ENCODE data around the gene LITAFD. TPM values are rescaled to one million over a fixed set of nuclear protein-coding genes. Genes with fewer than 3 reads are reported as not detected.
"Not testable (repeated sequence)": the region's sequence is repeated elsewhere in the genome, so short reads cannot be mapped to it uniquely, and the experiment has no call there.

The LITAFD gene
- total RNA-seq, 2 donors from 2014 or later: 0.75 TPM; not detected in 1

GRCh38 chr16:8862309-8863130 is 19.6 kb upstream of the LITAFD start:
- ATAC-seq: no peak
- Mint-ChIP-seq H3K36me3 (ENCODE audit: low read depth) (peaks cover under 1% of the 10 kb centered on the region), H3K4me3 (no peak overlapping the region), H3K4me1 (peaks cover 19% of the 10 kb centered on the region), H3K27ac (no peak overlapping the region), H3K27me3 (no peaks in the 10 kb centered on the region)
- no peaks in the 10 kb centered on the region for H3K9me3 ChIP-seq (ENCODE audit: control insufficient read depth, low read length, poor library complexity, severe bottlenecking)
- no peak for DNase-seq

DNA sequence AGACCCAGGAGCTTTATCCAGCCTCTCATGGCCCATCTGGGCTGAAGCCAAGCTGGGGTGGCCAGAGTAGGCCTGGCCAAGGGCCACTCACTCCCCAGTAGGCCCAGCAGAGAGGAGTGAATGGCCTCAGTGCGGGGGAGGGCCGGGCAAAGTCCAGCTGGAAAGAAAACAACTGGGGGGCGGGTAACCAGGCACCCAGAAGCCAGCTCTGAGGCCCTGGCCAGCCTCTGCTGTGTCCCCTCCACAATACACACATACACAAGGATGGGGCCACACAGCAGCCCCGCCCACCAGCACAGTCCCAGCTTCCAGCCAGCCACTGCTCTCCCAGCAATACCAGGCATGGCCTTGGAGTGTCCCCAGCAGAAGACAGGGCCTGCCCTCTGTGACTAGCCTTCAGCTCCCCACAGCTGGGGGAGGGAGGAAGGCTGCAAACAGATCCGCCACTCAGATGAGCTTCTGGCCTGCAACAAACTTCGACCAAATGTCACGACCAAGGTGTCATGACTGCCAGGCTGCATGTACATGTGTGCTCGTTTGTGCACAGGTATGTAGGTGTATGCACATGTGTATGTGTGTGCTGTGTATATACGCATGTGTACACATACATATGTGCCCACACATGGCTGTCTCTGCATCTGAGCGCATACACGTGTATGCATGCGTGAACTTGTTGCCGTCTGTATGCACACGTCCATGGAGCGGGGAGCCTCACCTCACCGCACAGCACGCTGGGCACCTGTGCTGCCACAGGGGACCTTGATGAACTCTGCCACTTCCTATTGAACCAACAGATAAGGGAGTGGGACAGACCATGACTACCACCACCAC is 18.3 kb upstream of the LITAFD start:
- H3K4me1 Mint-ChIP-seq: peaks cover 20% of the 10 kb centered on the region
- peaks cover 4% of the 10 kb centered on the region for H3K36me3 Mint-ChIP-seq (ENCODE audit: low read depth)
- ATAC-seq: no peak
- DNase-seq: no peak
- no peak overlapping the region for H3K4me3 Mint-ChIP-seq
- no peaks in the 10 kb centered on the region for H3K27me3 Mint-ChIP-seq
- H3K9me3 ChIP-seq (ENCODE audit: control insufficient read depth, low read length, poor library complexity, severe bottlenecking): no peaks in the 10 kb centered on the region
- H3K27ac Mint-ChIP-seq: peak overlapping the region; percentile 54

DNA sequence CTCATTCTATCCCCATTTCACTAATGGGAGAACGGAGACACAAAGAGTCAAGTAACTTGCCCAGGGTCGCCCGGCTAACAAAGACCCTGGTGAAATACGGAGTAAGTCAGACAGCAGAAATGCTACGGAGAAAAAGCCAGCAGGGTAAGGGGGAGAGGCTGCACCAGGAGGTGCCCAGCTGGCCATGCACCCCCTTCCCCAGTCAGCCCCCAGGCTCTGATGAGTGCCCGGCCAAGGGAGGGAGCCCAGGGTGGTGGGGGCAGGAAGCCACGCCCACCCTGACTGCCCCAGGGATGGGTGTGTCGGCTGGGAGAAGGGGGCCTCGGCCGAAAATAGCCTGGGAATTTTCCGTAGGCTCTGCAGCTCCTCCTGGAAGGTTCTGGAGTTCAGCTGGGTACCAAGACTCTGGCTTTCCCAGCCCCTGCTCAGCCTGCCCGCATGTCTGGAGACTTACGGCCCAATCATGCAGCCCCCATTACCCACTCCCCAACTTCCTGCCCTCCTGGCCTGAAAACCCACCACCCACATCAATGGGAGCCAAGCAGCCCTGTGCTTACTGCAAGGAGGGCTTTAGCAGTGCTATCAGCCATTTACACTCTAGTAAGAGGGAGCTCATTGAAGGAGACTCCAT is 17.6 kb upstream of the LITAFD start:
- peaks cover 24% of the 10 kb centered on the region for H3K4me1 Mint-ChIP-seq
- no peaks in the 10 kb centered on the region for H3K9me3 ChIP-seq (ENCODE audit: control insufficient read depth, low read length, poor library complexity, severe bottlenecking)
- DNase-seq: no peak
- H3K27ac Mint-ChIP-seq: peak overlapping the region; percentile 54
- H3K27me3 Mint-ChIP-seq: no peaks in the 10 kb centered on the region
- no peak overlapping the region for H3K4me3 Mint-ChIP-seq
- peaks cover 4% of the 10 kb centered on the region for H3K36me3 Mint-ChIP-seq (ENCODE audit: low read depth)
- ATAC-seq: no peak

GRCh38 chr16:8865145-8865882 is 16.8 kb upstream of the LITAFD start:
- Mint-ChIP-seq H3K4me1 (peaks cover 24% of the 10 kb centered on the region), H3K4me3 (peak overlapping the region; percentile 12), H3K27me3 (no peaks in the 10 kb centered on the region), H3K27ac (peak overlapping the region; percentile 21), H3K36me3 (ENCODE audit: low read depth) (peaks cover 4% of the 10 kb centered on the region)
- DNase-seq (no peak), ATAC-seq (no peak)
- no peaks in the 10 kb centered on the region for H3K9me3 ChIP-seq (ENCODE audit: control insufficient read depth, low read length, poor library complexity, severe bottlenecking)

- H3K4me3 Mint-ChIP-seq: peak overlapping the region; percentile 76
- H3K27ac Mint-ChIP-seq: peak overlapping the region; percentile 21
- no peaks in the 10 kb centered on the region for H3K27me3 Mint-ChIP-seq
- ATAC-seq (no peak), DNase-seq (no peak)
- H3K4me1 Mint-ChIP-seq: peaks cover 30% of the 10 kb centered on the region
- H3K9me3 ChIP-seq (ENCODE audit: control insufficient read depth, low read length, poor library complexity, severe bottlenecking): no peaks in the 10 kb centered on the region
- peaks cover 4% of the 10 kb centered on the region for H3K36me3 Mint-ChIP-seq (ENCODE audit: low read depth)
Observed at GRCh38 chr16:8866118-8866883, 15.8 kb upstream of the LITAFD start.

GRCh38 chr16:8866884-8867215 is 15.3 kb upstream of the LITAFD start:
- no peak for ATAC-seq
- no peaks in the 10 kb centered on the region for H3K9me3 ChIP-seq (ENCODE audit: control insufficient read depth, low read length, poor library complexity, severe bottlenecking)
- peaks cover 4% of the 10 kb centered on the region for H3K36me3 Mint-ChIP-seq (ENCODE audit: low read depth)
- H3K4me3 Mint-ChIP-seq: peak overlapping the region; percentile 97
- H3K4me1 Mint-ChIP-seq: peaks cover 30% of the 10 kb centered on the region
- no peaks in the 10 kb centered on the region for H3K27me3 Mint-ChIP-seq
- no peak for DNase-seq
- peak overlapping the region; percentile 88 for H3K27ac Mint-ChIP-seq

DNA sequence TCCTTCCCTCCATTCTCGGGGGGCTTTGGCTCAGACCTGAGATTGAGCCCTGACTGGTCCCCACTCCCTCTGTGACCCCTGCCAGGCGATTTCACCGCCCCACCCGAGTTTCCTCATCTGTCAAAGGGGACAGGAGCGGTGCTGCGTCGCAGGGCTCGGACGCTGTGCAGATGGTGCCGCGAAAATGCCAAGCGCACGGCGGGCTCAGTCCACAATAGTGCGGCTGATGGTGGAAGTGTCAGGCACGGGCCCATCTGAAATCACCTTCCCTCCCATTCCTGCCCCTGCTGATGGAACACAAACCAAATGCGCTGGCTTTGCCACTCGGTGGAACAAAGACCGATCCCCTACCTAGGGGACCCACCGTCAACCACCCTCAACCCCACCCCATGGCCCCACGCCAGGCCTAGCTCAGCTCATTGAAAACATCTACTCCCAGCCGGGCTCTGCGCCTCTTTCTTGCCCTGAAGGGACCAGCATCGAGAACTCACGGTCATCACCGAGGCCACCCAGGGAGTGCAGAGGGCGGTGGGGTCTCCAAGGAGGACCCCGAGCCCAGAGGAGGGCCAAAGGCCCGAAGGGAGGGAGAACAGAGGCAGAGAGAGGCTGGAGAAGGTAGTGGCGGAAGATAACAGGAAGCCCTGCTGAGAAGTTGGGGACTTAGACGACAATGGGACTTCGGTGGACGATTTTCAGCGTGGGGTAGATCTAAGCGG is 14.8 kb upstream of the LITAFD start:
- H3K4me3 Mint-ChIP-seq: peak overlapping the region; percentile 97
- peaks cover 4% of the 10 kb centered on the region for H3K36me3 Mint-ChIP-seq (ENCODE audit: low read depth)
- peaks cover 30% of the 10 kb centered on the region for H3K4me1 Mint-ChIP-seq
- H3K9me3 ChIP-seq (ENCODE audit: control insufficient read depth, low read length, poor library complexity, severe bottlenecking): no peaks in the 10 kb centered on the region
- H3K27me3 Mint-ChIP-seq: no peaks in the 10 kb centered on the region
- peak overlapping the region; percentile 88 for H3K27ac Mint-ChIP-seq
- no peak for DNase-seq
- peak; percentile 9 for ATAC-seq

GRCh38 chr16:8867932-8868415 is 14.2 kb upstream of the LITAFD start:
- no peaks in the 10 kb centered on the region for H3K9me3 ChIP-seq (ENCODE audit: control insufficient read depth, low read length, poor library complexity, severe bottlenecking)
- ATAC-seq (no peak), DNase-seq (no peak)
- H3K4me3 Mint-ChIP-seq: peak overlapping the region; percentile 97
- peaks cover 4% of the 10 kb centered on the region for H3K36me3 Mint-ChIP-seq (ENCODE audit: low read depth)
- no peaks in the 10 kb centered on the region for H3K27me3 Mint-ChIP-seq
- H3K4me1 Mint-ChIP-seq: peaks cover 30% of the 10 kb centered on the region
- H3K27ac Mint-ChIP-seq: peak overlapping the region; percentile 88

DNA sequence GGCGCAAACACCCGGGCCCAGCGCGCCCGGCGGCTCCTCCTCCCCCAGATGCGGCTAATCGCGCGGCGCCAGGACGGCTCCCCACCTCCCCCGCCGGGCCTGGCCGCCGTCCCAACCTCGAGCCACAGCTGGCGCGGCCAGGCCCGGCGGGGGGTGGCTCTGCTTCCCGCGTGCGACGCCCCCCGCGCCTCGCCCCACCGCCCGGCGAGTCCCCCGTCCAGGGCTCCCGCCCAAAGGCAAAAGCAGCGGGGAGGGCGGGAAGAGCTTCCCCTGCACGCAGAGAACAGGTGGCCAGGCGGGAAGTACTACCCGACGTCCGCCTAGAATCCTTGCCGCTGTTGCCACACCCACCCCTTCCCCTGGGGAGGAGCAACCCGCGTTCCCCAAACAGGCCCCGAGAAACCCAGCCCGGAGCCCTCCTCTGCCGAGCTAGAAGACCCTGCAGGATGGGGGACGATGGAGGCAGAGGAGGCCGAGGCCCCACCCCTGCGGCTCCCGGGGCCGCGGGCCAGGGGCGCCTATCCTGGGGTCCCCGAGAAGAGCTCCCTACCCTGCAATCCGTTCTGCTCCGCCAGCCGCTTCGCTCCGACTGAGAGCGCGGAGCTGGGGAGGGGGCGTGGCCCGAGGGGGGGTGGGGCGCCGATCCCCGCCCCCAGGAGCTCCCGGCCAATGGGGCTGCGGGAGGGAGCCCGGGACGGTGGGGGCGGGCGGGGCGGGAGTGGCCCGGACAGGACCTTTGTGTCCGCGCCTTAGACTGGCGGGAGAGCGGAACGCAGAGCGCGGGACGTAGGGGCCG is 13.5 kb upstream of the LITAFD start, which contains the start of gene CARHSP1:
Gene CARHSP1 (minus strand): TSS at position 591 of the 796 bp plus-strand sequence. CDS start 9,678 bp downstream, outside the sequence.
- Mint-ChIP-seq H3K4me1 (peaks cover 30% of the 10 kb centered on the region), H3K4me3 (peak within 1 kb of the TSS; percentile 97), H3K27ac (peak within 1 kb of the TSS; percentile 88), H3K27me3 (no peaks in the 10 kb centered on the region), H3K36me3 (ENCODE audit: low read depth) (peaks cover 4% of the 10 kb centered on the region)
- peak; percentile 83 for ATAC-seq
- H3K9me3 ChIP-seq (ENCODE audit: control insufficient read depth, low read length, poor library complexity, severe bottlenecking): no peaks in the 10 kb centered on the region
- peak; percentile 65 to 86 (median 77) for DNase-seq

GRCh38 chr16:8869212-8869987 is 12.8 kb upstream of the LITAFD start:
- ATAC-seq (no peak), DNase-seq (no peak)
- no peaks in the 10 kb centered on the region for H3K27me3 Mint-ChIP-seq
- H3K36me3 Mint-ChIP-seq (ENCODE audit: low read depth): peaks cover 4% of the 10 kb centered on the region
- no peaks in the 10 kb centered on the region for H3K9me3 ChIP-seq (ENCODE audit: control insufficient read depth, low read length, poor library complexity, severe bottlenecking)
- peak overlapping the region; percentile 97 for H3K4me3 Mint-ChIP-seq
- H3K4me1 Mint-ChIP-seq: peaks cover 27% of the 10 kb centered on the region
- H3K27ac Mint-ChIP-seq: no peak overlapping the region

GRCh38 chr16:8869988-8870241 is 12.2 kb upstream of the LITAFD start:
- H3K9me3 ChIP-seq (ENCODE audit: control insufficient read depth, low read length, poor library complexity, severe bottlenecking); ATAC-seq; H3K27me3 Mint-ChIP-seq; H3K4me3 Mint-ChIP-seq; H3K27ac Mint-ChIP-seq; H3K36me3 Mint-ChIP-seq (ENCODE audit: low read depth); DNase-seq: not testable (repeated sequence)
- peaks cover 29% of the 10 kb centered on the region for H3K4me1 Mint-ChIP-seq

Measured in T-helper 17 cell (primary cell).